ENCODE measurements around the gene EAPP.

The EAPP gene, protein sequence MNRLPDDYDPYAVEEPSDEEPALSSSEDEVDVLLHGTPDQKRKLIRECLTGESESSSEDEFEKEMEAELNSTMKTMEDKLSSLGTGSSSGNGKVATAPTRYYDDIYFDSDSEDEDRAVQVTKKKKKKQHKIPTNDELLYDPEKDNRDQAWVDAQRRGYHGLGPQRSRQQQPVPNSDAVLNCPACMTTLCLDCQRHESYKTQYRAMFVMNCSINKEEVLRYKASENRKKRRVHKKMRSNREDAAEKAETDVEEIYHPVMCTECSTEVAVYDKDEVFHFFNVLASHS

DNA sequence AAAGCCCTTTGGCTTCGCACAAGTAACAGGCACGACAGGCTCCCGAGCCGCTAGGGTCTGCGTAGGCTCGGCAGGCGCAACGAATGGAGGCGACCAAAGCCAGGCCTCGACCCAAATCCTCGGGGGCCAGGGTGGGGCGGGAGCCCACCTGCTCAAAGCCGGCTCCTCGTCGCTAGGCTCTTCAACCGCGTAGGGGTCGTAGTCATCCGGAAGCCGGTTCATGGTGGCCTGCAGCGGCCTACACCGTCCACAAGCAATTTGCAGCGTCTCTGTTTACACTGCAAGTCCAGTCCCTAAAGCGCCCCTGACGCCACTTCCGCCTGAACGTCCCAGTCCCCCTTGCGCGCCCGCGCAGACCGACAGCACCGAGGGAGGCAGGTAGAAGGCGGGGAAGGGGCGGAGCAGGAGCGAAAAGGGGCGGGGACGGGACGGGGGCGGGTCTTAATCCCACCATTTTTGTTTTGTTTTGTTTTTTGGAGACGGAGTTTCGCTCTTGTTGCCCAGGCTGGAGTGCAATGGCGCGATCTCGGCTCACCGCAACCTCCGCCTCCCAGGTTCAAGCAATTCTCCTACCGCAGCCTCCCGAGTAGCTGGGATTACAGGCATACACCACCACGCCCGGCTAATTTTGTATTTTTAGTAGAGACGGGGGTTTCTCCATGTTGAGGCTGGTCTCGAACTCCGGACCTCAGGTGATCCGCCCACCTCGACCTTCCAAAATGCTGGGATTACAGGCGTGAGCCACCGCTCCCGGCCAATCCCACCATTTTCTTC, at the start of gene EAPP:
Gene EAPP (minus strand): TSS at position 295 of the 774 bp plus-strand sequence. CDS start 73 bp downstream, at position 222.
- Histone ChIP-seq H3K4me3 (ENCODE audit: insufficient read length, low read depth) (peak within 1 kb of the TSS; percentile 91), H3K4me1 (ENCODE audit: insufficient read depth, insufficient read length) (peaks cover 2% of the 10 kb centered on the region), H3K27me3 (ENCODE audit: insufficient read depth, insufficient read length) (no peaks in the 10 kb centered on the region), H3K9ac (ENCODE audit: insufficient read length, low read depth) (peak within 1 kb of the TSS; percentile 93), H3K9me3 (ENCODE audit: insufficient read depth, low read length) (no peaks in the 10 kb centered on the region), H3K36me3 (ENCODE audit: insufficient read depth, insufficient read length, low read length) (peaks cover 10% of the 10 kb centered on the region)
- TF ChIP-seq SUZ12 (IDR thresholded peaks at IDR 0.05; ENCODE audit: extremely low read depth, insufficient read depth, insufficient read length) = no peak
- no peak for TF ChIP-seq ZNF274 (IDR thresholded peaks at IDR 0.05; ENCODE audit: low read depth, low read length)
- no peak for TF ChIP-seq YY1 (IDR thresholded peaks at IDR 0.05; ENCODE audit: insufficient read depth, insufficient read length)
- DNase-seq (ENCODE audit: low read depth, low spot score) = peak; percentile 89

DNA sequence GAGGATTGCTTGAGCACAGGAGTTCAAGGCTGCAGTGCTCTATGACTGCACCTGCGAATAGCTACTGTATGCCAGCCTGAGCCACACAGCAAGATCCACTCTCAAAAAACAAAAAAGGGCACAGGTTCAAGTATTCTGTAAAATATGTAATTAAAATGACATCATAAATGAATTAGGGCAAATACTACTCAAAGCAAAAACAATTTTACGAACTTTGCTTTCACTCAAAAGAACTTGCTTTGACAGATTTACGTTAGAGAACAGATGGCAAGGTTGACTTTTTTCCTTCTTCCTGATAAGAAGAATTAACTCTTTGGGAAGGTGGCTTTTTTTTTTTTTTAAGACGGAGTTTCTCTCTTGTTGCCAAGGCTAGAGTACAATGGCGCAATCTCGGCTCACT, 44.0 kb upstream of the EAPP start:
- H3K4me1 ChIP-seq (ENCODE audit: insufficient read depth, insufficient read length) = no peaks in the 10 kb centered on the region
- H3K27me3 ChIP-seq (ENCODE audit: insufficient read depth, insufficient read length) = no peaks in the 10 kb centered on the region
- DNase-seq (ENCODE audit: low read depth, low spot score) = no peak
- H3K9ac ChIP-seq (ENCODE audit: insufficient read length, low read depth) = no peak overlapping the region
- peaks cover 35% of the 10 kb centered on the region for H3K36me3 ChIP-seq (ENCODE audit: insufficient read depth, insufficient read length, low read length)
- TF ChIP-seq ZNF274 (IDR thresholded peaks at IDR 0.05; ENCODE audit: low read depth, low read length) = no peak
- TF ChIP-seq YY1 (IDR thresholded peaks at IDR 0.05; ENCODE audit: insufficient read depth, insufficient read length) = no peak
- no peak for TF ChIP-seq SUZ12 (IDR thresholded peaks at IDR 0.05; ENCODE audit: extremely low read depth, insufficient read depth, insufficient read length)
- H3K4me3 ChIP-seq (ENCODE audit: insufficient read length, low read depth) = no peak overlapping the region
- H3K9me3 ChIP-seq (ENCODE audit: insufficient read depth, low read length) = no peaks in the 10 kb centered on the region

DNA sequence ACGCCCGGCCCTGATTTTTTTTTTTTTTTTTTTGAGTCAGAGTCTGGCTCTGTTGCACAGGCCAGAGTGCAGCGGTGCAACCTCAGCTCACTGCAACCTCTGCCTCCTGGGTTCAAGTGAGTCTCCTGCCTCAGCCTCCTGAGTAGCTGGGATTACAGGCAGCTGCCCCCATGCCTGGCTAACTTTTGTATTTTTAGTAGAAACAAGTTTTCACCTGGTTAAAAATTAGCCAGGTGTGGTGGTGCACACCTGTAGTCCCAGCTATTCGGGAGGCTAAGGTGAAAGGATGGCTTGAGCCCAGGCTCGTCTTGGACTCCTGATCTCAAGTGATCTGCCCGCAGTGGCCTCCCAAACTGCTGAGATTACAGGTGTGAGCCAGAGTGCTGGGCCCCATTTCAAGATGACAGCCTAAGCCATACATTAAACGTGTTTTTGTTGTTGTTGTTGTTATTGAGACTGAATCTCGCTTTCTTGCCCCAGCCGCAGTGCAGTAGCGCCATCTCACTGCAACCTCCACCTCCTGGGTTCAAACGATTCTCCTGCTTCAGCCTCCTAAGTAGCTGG, 42.7 kb upstream of the EAPP start:
- no peaks in the 10 kb centered on the region for H3K27me3 ChIP-seq (ENCODE audit: insufficient read depth, insufficient read length)
- TF ChIP-seq ZNF274 (IDR thresholded peaks at IDR 0.05; ENCODE audit: low read depth, low read length) (no peak), YY1 (IDR thresholded peaks at IDR 0.05; ENCODE audit: insufficient read depth, insufficient read length) (no peak), SUZ12 (IDR thresholded peaks at IDR 0.05; ENCODE audit: extremely low read depth, insufficient read depth, insufficient read length) (no peak)
- H3K4me1 ChIP-seq (ENCODE audit: insufficient read depth, insufficient read length) = no peaks in the 10 kb centered on the region
- peaks cover 39% of the 10 kb centered on the region for H3K36me3 ChIP-seq (ENCODE audit: insufficient read depth, insufficient read length, low read length)
- H3K4me3 ChIP-seq (ENCODE audit: insufficient read length, low read depth) = no peak overlapping the region
- no peak for DNase-seq (ENCODE audit: low read depth, low spot score)
- no peaks in the 10 kb centered on the region for H3K9me3 ChIP-seq (ENCODE audit: insufficient read depth, low read length)
- no peak overlapping the region for H3K9ac ChIP-seq (ENCODE audit: insufficient read length, low read depth)

DNA sequence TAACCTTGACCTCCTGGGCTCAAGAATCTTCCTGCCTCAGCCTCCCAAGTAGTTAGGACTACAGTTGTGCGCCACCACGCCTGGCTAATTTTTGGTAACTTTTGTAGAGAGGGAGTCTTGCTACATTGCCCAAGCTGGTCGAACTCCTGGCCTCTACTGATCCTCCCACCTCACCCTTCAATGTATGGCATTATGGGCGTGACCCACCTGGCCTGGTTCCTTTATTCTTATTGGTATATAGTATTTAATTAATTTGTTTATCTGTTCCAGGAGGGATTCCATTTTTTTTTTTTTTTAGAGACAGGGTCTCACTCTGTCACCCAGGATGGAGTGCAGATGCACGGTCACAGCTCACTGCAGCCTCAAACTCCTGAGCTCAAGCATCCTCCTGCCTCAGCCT, 40.9 kb upstream of the EAPP start:
- no peak for DNase-seq (ENCODE audit: low read depth, low spot score)
- no peaks in the 10 kb centered on the region for H3K4me1 ChIP-seq (ENCODE audit: insufficient read depth, insufficient read length)
- H3K4me3 ChIP-seq (ENCODE audit: insufficient read length, low read depth) = no peak overlapping the region
- H3K27me3 ChIP-seq (ENCODE audit: insufficient read depth, insufficient read length) = no peaks in the 10 kb centered on the region
- no peak overlapping the region for H3K9ac ChIP-seq (ENCODE audit: insufficient read length, low read depth)
- no peak for TF ChIP-seq ZNF274 (IDR thresholded peaks at IDR 0.05; ENCODE audit: low read depth, low read length)
- H3K9me3 ChIP-seq (ENCODE audit: insufficient read depth, low read length) = no peaks in the 10 kb centered on the region
- H3K36me3 ChIP-seq (ENCODE audit: insufficient read depth, insufficient read length, low read length) = peaks cover 33% of the 10 kb centered on the region

DNA sequence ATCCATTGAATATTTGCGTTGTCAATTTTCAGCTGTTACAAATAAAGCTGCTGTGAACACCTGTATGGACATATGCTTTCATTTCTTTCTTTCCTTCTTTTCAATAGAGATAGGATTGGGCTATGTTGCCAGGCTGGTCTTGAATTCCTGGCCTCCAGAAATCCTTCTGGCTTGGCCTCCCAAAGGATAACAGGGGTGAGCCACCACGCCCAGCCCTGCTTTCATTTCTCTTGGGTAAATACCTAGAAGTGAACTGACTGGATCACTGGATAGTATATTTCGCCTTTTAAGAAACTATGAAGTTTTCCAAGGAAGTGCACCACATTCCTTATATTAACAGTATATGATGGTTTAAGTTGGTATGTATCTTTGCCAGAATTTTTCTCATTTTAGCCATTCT, 32.3 kb upstream of the EAPP start:
- Histone ChIP-seq H3K9ac (ENCODE audit: insufficient read length, low read depth) (no peak overlapping the region), H3K4me3 (ENCODE audit: insufficient read length, low read depth) (no peak overlapping the region), H3K9me3 (ENCODE audit: insufficient read depth, low read length) (no peaks in the 10 kb centered on the region), H3K4me1 (ENCODE audit: insufficient read depth, insufficient read length) (no peaks in the 10 kb centered on the region), H3K27me3 (ENCODE audit: insufficient read depth, insufficient read length) (no peaks in the 10 kb centered on the region), H3K36me3 (ENCODE audit: insufficient read depth, insufficient read length, low read length) (peaks cover 28% of the 10 kb centered on the region)
- DNase-seq (ENCODE audit: low read depth, low spot score) = no peak
- TF ChIP-seq ZNF274 (IDR thresholded peaks at IDR 0.05; ENCODE audit: low read depth, low read length) (no peak), SUZ12 (IDR thresholded peaks at IDR 0.05; ENCODE audit: extremely low read depth, insufficient read depth, insufficient read length) (no peak), YY1 (IDR thresholded peaks at IDR 0.05; ENCODE audit: insufficient read depth, insufficient read length) (no peak)

DNA sequence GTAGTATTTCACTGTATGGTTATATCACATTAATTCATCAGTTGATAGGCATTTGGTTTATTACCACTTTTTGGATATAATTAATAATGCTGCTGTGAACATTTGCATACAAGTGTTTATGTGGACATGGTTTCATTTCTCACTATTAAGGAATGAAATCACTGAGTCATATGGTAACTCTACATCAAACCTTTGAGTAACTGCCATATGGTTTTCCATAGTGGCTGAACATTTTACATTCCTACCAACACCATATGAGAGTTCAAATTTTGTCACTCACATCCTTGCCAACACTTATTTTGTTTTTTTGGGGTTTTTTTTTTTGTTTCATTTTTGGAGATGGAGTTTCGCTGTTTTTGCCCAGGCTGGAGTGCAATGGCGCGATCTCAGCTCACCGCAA, 30.2 kb upstream of the EAPP start:
- TF ChIP-seq SUZ12 (IDR thresholded peaks at IDR 0.05; ENCODE audit: extremely low read depth, insufficient read depth, insufficient read length) (no peak), ZNF274 (IDR thresholded peaks at IDR 0.05; ENCODE audit: low read depth, low read length) (no peak), YY1 (IDR thresholded peaks at IDR 0.05; ENCODE audit: insufficient read depth, insufficient read length) (no peak)
- H3K9me3 ChIP-seq (ENCODE audit: insufficient read depth, low read length) = no peaks in the 10 kb centered on the region
- peaks cover 26% of the 10 kb centered on the region for H3K36me3 ChIP-seq (ENCODE audit: insufficient read depth, insufficient read length, low read length)

DNA sequence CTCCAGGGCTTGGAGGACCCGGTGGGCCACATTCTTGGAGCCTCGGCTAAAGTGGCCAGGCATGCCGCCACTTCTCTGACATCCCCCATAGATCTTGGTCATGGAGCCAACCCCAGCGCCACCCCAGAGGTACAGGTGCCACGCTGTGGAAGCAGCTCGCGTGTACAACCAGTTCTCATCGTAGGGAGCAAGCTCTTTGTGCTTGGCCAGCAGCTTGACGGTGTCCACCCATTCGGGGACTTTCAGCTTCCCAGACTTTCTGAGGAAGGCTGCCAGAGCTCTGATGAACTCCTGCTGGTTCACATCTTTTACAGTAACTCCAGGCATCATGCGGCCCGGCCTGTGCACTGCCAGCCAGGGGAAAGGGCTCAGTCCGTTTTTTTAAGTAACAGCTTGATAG, 29.3 kb upstream of the EAPP start:
- no peak for TF ChIP-seq SUZ12 (IDR thresholded peaks at IDR 0.05; ENCODE audit: extremely low read depth, insufficient read depth, insufficient read length)
- TF ChIP-seq ZNF274 (IDR thresholded peaks at IDR 0.05; ENCODE audit: low read depth, low read length) = no peak
- TF ChIP-seq YY1 (IDR thresholded peaks at IDR 0.05; ENCODE audit: insufficient read depth, insufficient read length) = no peak
- no peak for DNase-seq (ENCODE audit: low read depth, low spot score)
- no peaks in the 10 kb centered on the region for H3K27me3 ChIP-seq (ENCODE audit: insufficient read depth, insufficient read length)
- H3K9ac ChIP-seq (ENCODE audit: insufficient read length, low read depth) = no peak overlapping the region
- H3K4me3 ChIP-seq (ENCODE audit: insufficient read length, low read depth) = no peak overlapping the region
- no peaks in the 10 kb centered on the region for H3K4me1 ChIP-seq (ENCODE audit: insufficient read depth, insufficient read length)
- no peaks in the 10 kb centered on the region for H3K9me3 ChIP-seq (ENCODE audit: insufficient read depth, low read length)
- H3K36me3 ChIP-seq (ENCODE audit: insufficient read depth, insufficient read length, low read length) = peaks cover 30% of the 10 kb centered on the region

More for the DNA sequence above, 30.2 kb upstream of the EAPP start:
- DNase-seq (ENCODE audit: low read depth, low spot score) = no peak
- H3K4me1 ChIP-seq (ENCODE audit: insufficient read depth, insufficient read length) = no peaks in the 10 kb centered on the region
- no peak overlapping the region for H3K9ac ChIP-seq (ENCODE audit: insufficient read length, low read depth)
- no peaks in the 10 kb centered on the region for H3K27me3 ChIP-seq (ENCODE audit: insufficient read depth, insufficient read length)
- no peak overlapping the region for H3K4me3 ChIP-seq (ENCODE audit: insufficient read length, low read depth)
